ENCODE results near the gene HPCAL1. TPM values are rescaled to one million over a fixed set of nuclear protein-coding genes. Genes with fewer than 3 reads are reported as not detected.

The HPCAL1 gene
- total and polyA plus RNA-seq, 10 of the 15 experiments (the other 5 are each of a cell fraction or from before 2014, with no cell fraction given) = 0.40 to 12.8 (median 7.9) TPM

DNA sequence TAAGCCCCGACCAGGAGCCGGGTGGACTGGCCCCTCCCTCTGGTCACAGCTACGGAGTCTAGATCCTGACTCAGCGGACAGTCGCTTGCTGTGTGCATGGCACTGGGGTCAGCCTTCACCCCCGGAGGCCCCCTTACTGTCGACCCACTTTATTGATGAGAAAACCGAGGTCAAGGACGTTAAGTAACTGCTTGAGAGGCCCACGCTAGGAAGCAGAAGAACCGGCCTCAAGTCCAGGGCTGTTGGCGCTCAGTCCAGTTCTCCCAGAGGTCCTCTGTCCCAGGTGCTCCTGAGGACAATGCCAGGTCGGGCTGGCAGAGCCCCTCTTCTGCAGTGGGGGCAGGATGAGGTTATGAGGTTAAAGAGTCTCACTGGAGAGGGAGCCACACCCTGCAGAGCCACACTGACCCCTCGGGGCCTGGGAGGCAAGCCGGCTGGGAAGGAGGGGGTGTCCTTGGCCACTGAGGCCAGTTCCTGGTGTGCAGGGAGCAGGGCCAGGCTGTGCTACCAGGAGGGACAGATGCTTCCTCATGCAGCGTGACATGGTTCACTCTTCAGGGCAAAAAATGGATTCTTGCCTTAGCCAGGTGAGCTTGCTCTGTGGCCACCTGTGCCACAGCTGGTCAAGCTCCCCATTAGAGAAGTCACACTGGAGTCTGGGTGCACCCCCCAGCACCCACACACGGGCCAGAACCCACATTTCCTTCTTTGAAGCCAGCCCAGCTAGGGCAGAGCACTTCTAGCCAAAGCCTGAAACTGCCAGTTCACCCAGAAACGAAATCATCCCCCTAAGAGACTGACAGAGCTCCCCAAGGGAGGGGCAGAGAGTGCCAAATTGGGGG is 47.3 kb upstream of the HPCAL1 start:
- no peaks in the 10 kb centered on the region for H3K79me2 ChIP-seq (ENCODE audit: control insufficient read depth, insufficient read depth, low read length)
- SMC1A ChIA-PET (ENCODE audit: uncharacterized antibody, unreplicated experiment) = no interaction called here
- intact Hi-C loops (cut with micrococcal nuclease; ENCODE audit: unreplicated experiment) (no loop called here), in situ Hi-C loops (cut with MboI) (no loop called here)
- ATAC-seq (no peak), DNase-seq (ENCODE audit: low read depth, low spot score) (no peak), FAIRE-seq (no peak)
- no TSS peak for BruUV-seq (replicated peaks)
- CTCF ChIA-PET = no interaction called here
- POLR2A ChIA-PET = no interaction called here
- 30% methylated on average over 17 of the region's 18 CpGs for WGBS (ENCODE audit: insufficient coverage, insufficient replicate concordance, low lambda C conversion rate, missing lambda C conversion rate)
- no peak for TF ChIP-seq SREBF2 (IDR thresholded peaks at IDR 0.05; ENCODE audit: low read length)
- TF ChIP-seq, protein P1, sequence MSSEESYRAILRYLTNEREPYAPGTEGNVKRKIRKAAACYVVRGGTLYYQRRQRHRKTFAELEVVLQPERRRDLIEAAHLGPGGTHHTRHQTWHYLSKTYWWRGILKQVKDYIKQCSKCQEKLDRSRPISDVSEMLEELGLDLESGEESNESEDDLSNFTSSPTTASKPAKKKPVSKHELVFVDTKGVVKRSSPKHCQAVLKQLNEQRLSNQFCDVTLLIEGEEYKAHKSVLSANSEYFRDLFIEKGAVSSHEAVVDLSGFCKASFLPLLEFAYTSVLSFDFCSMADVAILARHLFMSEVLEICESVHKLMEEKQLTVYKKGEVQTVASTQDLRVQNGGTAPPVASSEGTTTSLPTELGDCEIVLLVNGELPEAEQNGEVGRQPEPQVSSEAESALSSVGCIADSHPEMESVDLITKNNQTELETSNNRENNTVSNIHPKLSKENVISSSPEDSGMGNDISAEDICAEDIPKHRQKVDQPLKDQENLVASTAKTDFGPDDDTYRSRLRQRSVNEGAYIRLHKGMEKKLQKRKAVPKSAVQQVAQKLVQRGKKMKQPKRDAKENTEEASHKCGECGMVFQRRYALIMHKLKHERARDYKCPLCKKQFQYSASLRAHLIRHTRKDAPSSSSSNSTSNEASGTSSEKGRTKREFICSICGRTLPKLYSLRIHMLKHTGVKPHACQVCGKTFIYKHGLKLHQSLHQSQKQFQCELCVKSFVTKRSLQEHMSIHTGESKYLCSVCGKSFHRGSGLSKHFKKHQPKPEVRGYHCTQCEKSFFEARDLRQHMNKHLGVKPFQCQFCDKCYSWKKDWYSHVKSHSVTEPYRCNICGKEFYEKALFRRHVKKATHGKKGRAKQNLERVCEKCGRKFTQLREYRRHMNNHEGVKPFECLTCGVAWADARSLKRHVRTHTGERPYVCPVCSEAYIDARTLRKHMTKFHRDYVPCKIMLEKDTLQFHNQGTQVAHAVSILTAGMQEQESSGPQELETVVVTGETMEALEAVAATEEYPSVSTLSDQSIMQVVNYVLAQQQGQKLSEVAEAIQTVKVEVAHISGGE (CRISPR knock-in tag; IDR thresholded peaks at IDR 0.05) = no peak
- no peak for TF ChIP-seq POLR2AphosphoS5 (IDR thresholded peaks at IDR 0.05; ENCODE audit: low read length)
- TF ChIP-seq TCF3 (IDR thresholded peaks at IDR 0.05; ENCODE audit: borderline replicate concordance, insufficient read depth, low read depth, low read length) = no peak
- H2AFZ ChIP-seq (ENCODE audit: control insufficient read depth, low read depth, low read length) = no peak overlapping the region
- no peak overlapping the region for H3K4me3 ChIP-seq
- no peak overlapping the region for H3K27ac ChIP-seq (ENCODE audit: control insufficient read depth, insufficient read depth)
- no peak overlapping the region for H3K4me2 ChIP-seq (ENCODE audit: control insufficient read depth, insufficient read depth)
- H3K36me3 ChIP-seq (ENCODE audit: control insufficient read depth in 2 of 2, insufficient read depth in 2 of 2, low read length in 1 of 2) = no peaks in the 10 kb centered on the region
- no peaks in the 10 kb centered on the region; the same call in 2 of the 3 replicates for H3K9me3 ChIP-seq (replicated peaks; ENCODE audit: control insufficient read depth, insufficient read depth, low read length)
- no peak overlapping the region for H3K9ac ChIP-seq (ENCODE audit: control insufficient read depth, insufficient read depth, low read length)
- H4K20me1 ChIP-seq (ENCODE audit: control insufficient read depth, insufficient read depth) = no peaks in the 10 kb centered on the region
- no peaks in the 10 kb centered on the region for H3K4me1 ChIP-seq (ENCODE audit: control insufficient read depth, insufficient read depth, low read length)
- RAD21 ChIA-PET (ENCODE audit: unreplicated experiment) = interaction anchor here (0.6 to 1.5 kb wide), 2 partner anchors 153 to 180 kb away, joined by 4 to 5 read pairs; no protein-coding TSS in a partner anchor
- peaks cover 0 to 3% of the 10 kb centered on the region in 2 experiments; a peak in 2 of 4 replicates for H3K27me3 ChIP-seq (replicated peaks in 1 of 2; ENCODE audit: control insufficient read depth in 2 of 2, insufficient read depth in 2 of 2, low read length in 1 of 2)
